Osteoblast (primary cell): ENCODE data around the gene NOP14. TPM values are rescaled to one million over a fixed set of nuclear protein-coding genes. Genes with fewer than 3 reads are reported as not detected.
"Not testable (repeated sequence)": the region's sequence is repeated elsewhere in the genome, so short reads cannot be mapped to it uniquely, and the experiment has no call there.

Experiments used
- DNase-seq: peaks from one replicate; pipeline ENCODE4 v3.0.0; 2011; ENCODE audit warnings: low spot score, mixed read lengths; ENCODE audit not compliant: insufficient read length; ENCODE audit errors: missing footprints
- H2AFZ ChIP-seq: 2 replicates; pipeline ENCODE4 v1.6.0; 2011; ENCODE audit warnings: mild to moderate bottlenecking, low read length
- H3K27ac ChIP-seq: 2 replicates; pipeline ENCODE4 v1.5.1; 2011; ENCODE audit warnings: mild to moderate bottlenecking, low read depth, low read length, moderate library complexity
- H3K27me3 ChIP-seq: 2 replicates; pipeline ENCODE4 v1.6.0; 2012; ENCODE audit warnings: mild to moderate bottlenecking, control low read depth, inconsistent platforms, low read length, moderate library complexity; ENCODE audit not compliant: insufficient read depth
- H3K36me3 ChIP-seq: 2 replicates; pipeline ENCODE4 v1.5.1; 2011; ENCODE audit warnings: mild to moderate bottlenecking, low read length, control low read depth, moderate library complexity; ENCODE audit not compliant: insufficient read depth
- H3K4me1 ChIP-seq: 2 replicates; pipeline ENCODE4 v1.5.1; 2011; ENCODE audit warnings: mild to moderate bottlenecking, low read length, control low read depth, moderate library complexity; ENCODE audit not compliant: insufficient read depth
- H3K4me2 ChIP-seq: 2 replicates; pipeline ENCODE4 v1.6.0; 2011; ENCODE audit warnings: mild to moderate bottlenecking, low read length; ENCODE audit not compliant: insufficient read depth
- H3K4me3 ChIP-seq: fragments of 200-600 bp; sonication (generic); 3 replicates; pipeline ENCODE4 v1.5.1; 2012; ENCODE audit warnings: mild to moderate bottlenecking, low read length, inconsistent platforms; ENCODE audit not compliant: insufficient read depth
- H3K79me2 ChIP-seq: 2 replicates; pipeline ENCODE4 v1.6.0; 2012; ENCODE audit warnings: mild to moderate bottlenecking, low read length, control low read depth, inconsistent platforms; ENCODE audit not compliant: insufficient read depth
- H3K9me3 ChIP-seq: 2 replicates; pipeline ENCODE4 v1.5.1; 2011; ENCODE audit warnings: low read depth, low read length, control low read depth
- H4K20me1 ChIP-seq: 2 replicates; pipeline ENCODE4 v1.6.0; 2012; ENCODE audit warnings: mild to moderate bottlenecking, low read length, control low read depth; ENCODE audit not compliant: insufficient read depth
- total RNA-seq: library from RNA; depleted of rRNA; stranded (reverse); fragments of >200 nt; gene quantifications from 2 replicates; pipeline ENCODE4 v1.2.3, GENCODE V29; 2012
- TF ChIP-seq, protein P1 (sequence below): IDR thresholded peaks from 2 replicates; pipeline ENCODE4 v1.5.1; 2011; ENCODE audit warnings: mild to moderate bottlenecking, low read depth, low read length, moderate library complexity; ENCODE audit errors: extremely low read depth

The NOP14 gene
- total RNA-seq, 1 donor: 30.0 TPM

DNA sequence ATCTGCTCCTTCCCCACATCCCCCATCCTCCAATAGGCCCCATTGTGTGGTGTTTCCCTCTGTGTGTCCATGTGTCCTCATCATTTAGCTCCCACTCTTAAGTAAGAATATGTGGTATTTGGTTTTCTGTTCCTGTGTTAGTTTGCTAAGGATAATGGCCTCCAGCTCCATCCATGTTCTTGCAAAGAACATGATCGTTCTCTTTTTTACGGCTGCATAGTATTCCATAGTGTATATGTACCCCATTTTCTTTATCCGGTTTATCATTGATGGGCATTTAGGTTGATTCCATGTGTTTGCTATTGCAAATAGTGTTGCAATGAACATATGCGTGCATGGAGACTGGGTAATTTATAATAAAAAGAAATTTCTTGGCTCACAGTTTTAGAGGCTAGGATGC is 31.7 kb upstream of the NOP14 start:
- Histone ChIP-seq H3K79me2 (no peaks in the 10 kb centered on the region), H2AFZ (no peak overlapping the region), H3K4me3 (no peak overlapping the region), H3K27me3 (no peaks in the 10 kb centered on the region), H3K9me3 (no peaks in the 10 kb centered on the region), H4K20me1 (no peaks in the 10 kb centered on the region), H3K4me1 (no peaks in the 10 kb centered on the region), H3K36me3 (no peaks in the 10 kb centered on the region), H3K4me2 (no peak overlapping the region), H3K27ac (no peak overlapping the region)
- no peak for DNase-seq
- TF ChIP-seq, protein P1, sequence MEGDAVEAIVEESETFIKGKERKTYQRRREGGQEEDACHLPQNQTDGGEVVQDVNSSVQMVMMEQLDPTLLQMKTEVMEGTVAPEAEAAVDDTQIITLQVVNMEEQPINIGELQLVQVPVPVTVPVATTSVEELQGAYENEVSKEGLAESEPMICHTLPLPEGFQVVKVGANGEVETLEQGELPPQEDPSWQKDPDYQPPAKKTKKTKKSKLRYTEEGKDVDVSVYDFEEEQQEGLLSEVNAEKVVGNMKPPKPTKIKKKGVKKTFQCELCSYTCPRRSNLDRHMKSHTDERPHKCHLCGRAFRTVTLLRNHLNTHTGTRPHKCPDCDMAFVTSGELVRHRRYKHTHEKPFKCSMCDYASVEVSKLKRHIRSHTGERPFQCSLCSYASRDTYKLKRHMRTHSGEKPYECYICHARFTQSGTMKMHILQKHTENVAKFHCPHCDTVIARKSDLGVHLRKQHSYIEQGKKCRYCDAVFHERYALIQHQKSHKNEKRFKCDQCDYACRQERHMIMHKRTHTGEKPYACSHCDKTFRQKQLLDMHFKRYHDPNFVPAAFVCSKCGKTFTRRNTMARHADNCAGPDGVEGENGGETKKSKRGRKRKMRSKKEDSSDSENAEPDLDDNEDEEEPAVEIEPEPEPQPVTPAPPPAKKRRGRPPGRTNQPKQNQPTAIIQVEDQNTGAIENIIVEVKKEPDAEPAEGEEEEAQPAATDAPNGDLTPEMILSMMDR: no peak

DNA sequence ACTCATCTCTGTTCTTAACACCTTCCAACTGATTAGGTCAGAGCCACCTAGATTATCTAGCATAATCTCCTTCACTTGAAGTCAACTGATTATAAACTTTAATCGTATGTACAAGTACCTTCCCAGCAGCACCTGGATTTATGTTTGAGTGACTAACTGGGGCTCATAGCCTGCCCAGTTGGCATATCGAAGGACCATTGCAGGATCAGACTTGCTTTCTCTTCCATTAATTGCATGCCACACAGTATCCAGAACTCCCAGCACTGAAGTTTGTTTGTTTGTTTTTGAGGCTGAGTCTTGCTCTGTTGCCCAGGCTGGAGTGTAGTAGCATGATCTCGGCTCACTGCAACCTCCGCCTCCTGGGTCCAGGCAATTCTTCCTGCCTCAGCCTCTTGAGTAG is 28.0 kb upstream of the NOP14 start:
- Histone ChIP-seq H3K36me3 (no peaks in the 10 kb centered on the region), H3K4me2 (no peak overlapping the region), H3K9me3 (no peaks in the 10 kb centered on the region), H4K20me1 (no peaks in the 10 kb centered on the region), H3K27ac (no peak overlapping the region), H3K79me2 (no peaks in the 10 kb centered on the region), H3K27me3 (no peaks in the 10 kb centered on the region), H3K4me3 (no peak overlapping the region), H2AFZ (no peak overlapping the region), H3K4me1 (no peaks in the 10 kb centered on the region)
- TF ChIP-seq, protein P1: no peak
- DNase-seq: no peak

DNA sequence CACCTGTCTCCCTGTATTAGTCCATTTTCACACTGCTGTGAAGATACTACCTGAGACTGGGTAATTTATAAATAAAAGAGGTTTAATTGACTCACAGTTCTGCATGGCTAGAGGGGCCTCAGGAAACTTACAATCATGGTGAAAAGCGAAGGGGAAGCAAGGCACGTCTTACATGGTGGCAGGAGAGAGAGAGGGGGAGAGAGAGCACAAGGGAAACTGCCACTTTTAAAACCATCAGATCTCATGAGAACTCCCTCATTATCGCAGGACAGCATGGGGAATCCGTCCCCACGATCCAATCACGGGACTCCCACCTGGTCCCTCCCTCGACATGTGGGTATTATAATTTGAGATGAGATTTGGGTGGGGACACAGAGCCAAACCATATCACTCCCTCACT is 20.5 kb upstream of the NOP14 start:
- not testable (repeated sequence) for H2AFZ ChIP-seq, DNase-seq, H3K79me2 ChIP-seq, H3K27me3 ChIP-seq, H3K27ac ChIP-seq, H3K4me3 ChIP-seq, H3K4me1 ChIP-seq, H3K4me2 ChIP-seq, H3K9me3 ChIP-seq, H3K36me3 ChIP-seq, H4K20me1 ChIP-seq

DNA sequence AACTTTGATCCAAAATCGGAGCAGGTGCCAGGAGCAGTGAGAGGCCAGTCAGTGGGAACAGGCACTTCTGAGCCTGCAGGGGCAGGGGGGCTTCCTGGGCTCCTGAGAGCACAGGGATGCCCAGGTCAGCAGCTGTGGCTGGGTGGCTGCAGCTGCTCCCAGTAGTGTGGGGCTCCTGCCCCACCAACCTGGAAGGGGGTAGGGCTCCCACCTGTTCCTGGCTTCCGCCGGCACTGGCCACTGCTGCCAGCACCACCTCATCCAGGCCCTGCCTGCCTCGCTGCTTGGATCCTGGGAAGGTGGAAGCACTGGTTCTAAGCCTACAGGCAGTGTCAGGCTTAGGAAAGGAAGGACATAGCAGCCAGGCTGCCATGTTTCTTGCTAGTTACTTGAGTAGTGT is 18.8 kb upstream of the NOP14 start:
- Histone ChIP-seq H3K79me2 (no peaks in the 10 kb centered on the region), H3K4me2 (no peak overlapping the region), H2AFZ (no peak overlapping the region), H4K20me1 (peaks cover 6% of the 10 kb centered on the region), H3K27ac (no peak overlapping the region), H3K4me1 (peaks cover 8% of the 10 kb centered on the region), H3K36me3 (no peaks in the 10 kb centered on the region), H3K4me3 (no peak overlapping the region), H3K9me3 (peaks cover 9% of the 10 kb centered on the region), H3K27me3 (no peaks in the 10 kb centered on the region)
- no peak for DNase-seq
- TF ChIP-seq, protein P1: no peak
